ENCODE measurements around the gene RPL3.
"Not testable (repeated sequence)": the region's sequence is repeated elsewhere in the genome, so short reads cannot be mapped to it uniquely, and the experiment has no call there.

Gene RPL3

GRCh38 chr22:39351689-39352214 is 32.3 kb upstream of the RPL3 start:
- DNase-seq (ENCODE audit: low spot score): no peak

GRCh38 chr22:39350757-39351688 is 31.6 kb upstream of the RPL3 start:
- no peak for DNase-seq (ENCODE audit: low spot score)

GRCh38 chr22:39349967-39350726 is 30.7 kb upstream of the RPL3 start, which contains the start of gene SYNGR1:
SYNGR1 (plus strand) TSS chr22:39349991; CDS start chr22:39350011, 20 bp downstream.
- DNase-seq (ENCODE audit: low spot score): no peak

GRCh38 chr22:39349506-39349966 is 30.1 kb upstream of the RPL3 start:
- peak; percentile 66 for DNase-seq (ENCODE audit: low spot score)

GRCh38 chr22:39348909-39349505 is 29.6 kb upstream of the RPL3 start:
- no peak for DNase-seq (ENCODE audit: low spot score)

- no peak for DNase-seq (ENCODE audit: low spot score)
Observed at GRCh38 chr22:39345231-39345630, 25.8 kb upstream of the RPL3 start.

- DNase-seq (ENCODE audit: low spot score): no peak
Observed at GRCh38 chr22:39344046-39344390, 24.6 kb upstream of the RPL3 start.

GRCh38 chr22:39343259-39344045 is 24.0 kb upstream of the RPL3 start:
- DNase-seq (ENCODE audit: low spot score): peak; percentile 76

GRCh38 chr22:39341179-39341578 is 21.8 kb upstream of the RPL3 start:
- DNase-seq (ENCODE audit: low spot score): no peak

- not testable (repeated sequence) for DNase-seq (ENCODE audit: low spot score)
Observed at GRCh38 chr22:39339775-39340174, 20.4 kb upstream of the RPL3 start.

GRCh38 chr22:39336411-39336810 is 17.0 kb upstream of the RPL3 start:
- no peak for DNase-seq (ENCODE audit: low spot score)

GRCh38 chr22:39332441-39333064 is 13.1 kb upstream of the RPL3 start:
- no peak for DNase-seq (ENCODE audit: low spot score)

- not testable (repeated sequence) for DNase-seq (ENCODE audit: low spot score)
Observed at GRCh38 chr22:39330553-39330952, 11.1 kb upstream of the RPL3 start.

- no peak for DNase-seq (ENCODE audit: low spot score)
Observed at GRCh38 chr22:39327995-39328754, 8.8 kb upstream of the RPL3 start.

GRCh38 chr22:39325392-39325932 is 6.0 kb upstream of the RPL3 start:
- peak; percentile 69 for DNase-seq (ENCODE audit: low spot score)

GRCh38 chr22:39320616-39321029 is 1.2 kb upstream of the RPL3 start:
- not testable (repeated sequence) for DNase-seq (ENCODE audit: low spot score)

GRCh38 chr22:39318507-39319283 is 728 bp downstream of the RPL3 start:
- no peak for DNase-seq (ENCODE audit: low spot score)

- DNase-seq (ENCODE audit: low spot score): no peak
Observed at GRCh38 chr22:39317775-39318506, 1.5 kb downstream of the RPL3 start.
